Measurements from ENCODE around the gene RAB44. TPM values are rescaled to one million over a fixed set of nuclear protein-coding genes. Genes with fewer than 3 reads are reported as not detected.

RAB44 gene
- polyA plus RNA-seq, 1 of the 3 experiments (the other 2 are of a cell fraction), result 0.12 TPM

DNA sequence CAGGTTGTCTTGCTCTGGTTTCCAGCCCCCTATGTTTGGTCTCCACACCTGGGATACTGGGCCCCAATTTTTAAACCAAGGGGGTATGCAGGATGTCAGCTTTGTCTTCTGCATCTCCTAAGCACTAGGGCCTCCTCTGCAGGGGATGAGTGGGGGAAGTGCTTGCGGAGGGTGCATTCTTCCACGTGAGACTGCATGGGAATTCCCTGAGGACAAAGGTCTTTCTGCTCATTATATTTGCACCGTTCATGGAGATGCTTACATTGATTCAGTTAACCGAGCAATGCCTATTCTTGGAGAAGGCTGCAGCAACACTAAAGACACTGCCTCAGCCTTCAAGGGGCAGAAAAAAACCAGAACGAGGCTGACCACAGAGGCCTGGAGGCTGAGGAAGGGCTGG is 45.4 kb downstream of the RAB44 start (continued):
- TF ChIP-seq, protein P1, sequence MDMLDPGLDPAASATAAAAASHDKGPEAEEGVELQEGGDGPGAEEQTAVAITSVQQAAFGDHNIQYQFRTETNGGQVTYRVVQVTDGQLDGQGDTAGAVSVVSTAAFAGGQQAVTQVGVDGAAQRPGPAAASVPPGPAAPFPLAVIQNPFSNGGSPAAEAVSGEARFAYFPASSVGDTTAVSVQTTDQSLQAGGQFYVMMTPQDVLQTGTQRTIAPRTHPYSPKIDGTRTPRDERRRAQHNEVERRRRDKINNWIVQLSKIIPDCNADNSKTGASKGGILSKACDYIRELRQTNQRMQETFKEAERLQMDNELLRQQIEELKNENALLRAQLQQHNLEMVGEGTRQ (IDR thresholded peaks at IDR 0.05; ENCODE audit: borderline replicate concordance, low read depth, low read length), result no peak

DNA sequence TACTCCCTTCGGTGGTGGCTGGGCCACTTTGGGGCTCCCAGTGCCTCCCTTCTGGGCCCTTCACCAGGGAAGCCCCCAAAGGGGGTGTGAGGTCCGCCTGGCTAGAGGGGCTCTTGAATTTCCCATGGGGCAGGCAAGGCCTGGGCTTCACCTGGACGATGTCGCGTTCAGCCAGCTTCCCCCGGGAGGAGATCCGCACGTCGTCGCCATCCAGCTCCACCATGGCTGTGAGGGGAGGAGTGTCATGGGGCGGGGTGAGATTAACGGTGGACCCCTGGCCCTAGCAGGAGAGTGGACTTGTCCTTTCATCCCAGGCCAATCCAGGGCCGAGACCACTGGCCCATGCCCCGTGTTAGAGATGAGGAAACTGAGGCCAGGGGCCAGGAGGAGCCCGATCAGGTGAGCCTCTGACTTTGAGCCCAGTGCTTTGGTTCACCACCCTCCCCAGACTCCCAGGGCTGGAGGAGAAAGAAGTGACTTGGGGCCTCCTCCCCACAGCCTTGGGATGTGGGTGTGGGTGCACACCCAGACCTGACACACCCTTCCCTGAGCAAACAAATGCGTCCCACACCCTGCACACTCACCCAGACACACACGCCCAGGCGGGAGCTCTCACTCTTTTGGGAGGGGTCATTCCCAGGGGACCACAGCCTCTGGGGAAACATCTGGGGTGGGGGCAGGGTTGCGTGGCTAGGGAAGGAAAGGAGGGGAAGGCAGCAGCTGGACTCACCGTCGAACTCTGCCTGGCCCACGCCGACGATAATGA is 46.1 kb downstream of the RAB44 start:
- 67% methylated on average over 13 of the region's 24 CpGs for whole genome bisulfite sequencing (ENCODE audit: low lambda C conversion rate)
- no peaks in the 10 kb centered on the region for H3K4me1 ChIP-seq (ENCODE audit: control insufficient read depth in 1 of 2, insufficient read depth in 2 of 2, low read depth in 1 of 2, low read length in 1 of 2)
- TF ChIP-seq, protein P1 (IDR thresholded peaks at IDR 0.05; ENCODE audit: borderline replicate concordance, low read depth, low read length), result no peak
- TF ChIP-seq NRF1 (IDR thresholded peaks at IDR 0.05; ENCODE audit: low read depth, low read length), result no peak
- TF ChIP-seq TEAD4 (IDR thresholded peaks at IDR 0.05; ENCODE audit: borderline replicate concordance, insufficient read depth), result no peak
- TF ChIP-seq, protein P2, sequence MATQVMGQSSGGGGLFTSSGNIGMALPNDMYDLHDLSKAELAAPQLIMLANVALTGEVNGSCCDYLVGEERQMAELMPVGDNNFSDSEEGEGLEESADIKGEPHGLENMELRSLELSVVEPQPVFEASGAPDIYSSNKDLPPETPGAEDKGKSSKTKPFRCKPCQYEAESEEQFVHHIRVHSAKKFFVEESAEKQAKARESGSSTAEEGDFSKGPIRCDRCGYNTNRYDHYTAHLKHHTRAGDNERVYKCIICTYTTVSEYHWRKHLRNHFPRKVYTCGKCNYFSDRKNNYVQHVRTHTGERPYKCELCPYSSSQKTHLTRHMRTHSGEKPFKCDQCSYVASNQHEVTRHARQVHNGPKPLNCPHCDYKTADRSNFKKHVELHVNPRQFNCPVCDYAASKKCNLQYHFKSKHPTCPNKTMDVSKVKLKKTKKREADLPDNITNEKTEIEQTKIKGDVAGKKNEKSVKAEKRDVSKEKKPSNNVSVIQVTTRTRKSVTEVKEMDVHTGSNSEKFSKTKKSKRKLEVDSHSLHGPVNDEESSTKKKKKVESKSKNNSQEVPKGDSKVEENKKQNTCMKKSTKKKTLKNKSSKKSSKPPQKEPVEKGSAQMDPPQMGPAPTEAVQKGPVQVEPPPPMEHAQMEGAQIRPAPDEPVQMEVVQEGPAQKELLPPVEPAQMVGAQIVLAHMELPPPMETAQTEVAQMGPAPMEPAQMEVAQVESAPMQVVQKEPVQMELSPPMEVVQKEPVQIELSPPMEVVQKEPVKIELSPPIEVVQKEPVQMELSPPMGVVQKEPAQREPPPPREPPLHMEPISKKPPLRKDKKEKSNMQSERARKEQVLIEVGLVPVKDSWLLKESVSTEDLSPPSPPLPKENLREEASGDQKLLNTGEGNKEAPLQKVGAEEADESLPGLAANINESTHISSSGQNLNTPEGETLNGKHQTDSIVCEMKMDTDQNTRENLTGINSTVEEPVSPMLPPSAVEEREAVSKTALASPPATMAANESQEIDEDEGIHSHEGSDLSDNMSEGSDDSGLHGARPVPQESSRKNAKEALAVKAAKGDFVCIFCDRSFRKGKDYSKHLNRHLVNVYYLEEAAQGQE (IDR thresholded peaks at IDR 0.05; ENCODE audit: low read depth, low read length), result no peak
- TF ChIP-seq, protein P3, sequence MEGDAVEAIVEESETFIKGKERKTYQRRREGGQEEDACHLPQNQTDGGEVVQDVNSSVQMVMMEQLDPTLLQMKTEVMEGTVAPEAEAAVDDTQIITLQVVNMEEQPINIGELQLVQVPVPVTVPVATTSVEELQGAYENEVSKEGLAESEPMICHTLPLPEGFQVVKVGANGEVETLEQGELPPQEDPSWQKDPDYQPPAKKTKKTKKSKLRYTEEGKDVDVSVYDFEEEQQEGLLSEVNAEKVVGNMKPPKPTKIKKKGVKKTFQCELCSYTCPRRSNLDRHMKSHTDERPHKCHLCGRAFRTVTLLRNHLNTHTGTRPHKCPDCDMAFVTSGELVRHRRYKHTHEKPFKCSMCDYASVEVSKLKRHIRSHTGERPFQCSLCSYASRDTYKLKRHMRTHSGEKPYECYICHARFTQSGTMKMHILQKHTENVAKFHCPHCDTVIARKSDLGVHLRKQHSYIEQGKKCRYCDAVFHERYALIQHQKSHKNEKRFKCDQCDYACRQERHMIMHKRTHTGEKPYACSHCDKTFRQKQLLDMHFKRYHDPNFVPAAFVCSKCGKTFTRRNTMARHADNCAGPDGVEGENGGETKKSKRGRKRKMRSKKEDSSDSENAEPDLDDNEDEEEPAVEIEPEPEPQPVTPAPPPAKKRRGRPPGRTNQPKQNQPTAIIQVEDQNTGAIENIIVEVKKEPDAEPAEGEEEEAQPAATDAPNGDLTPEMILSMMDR (IDR thresholded peaks at IDR 0.05), result no peak
- TF ChIP-seq, protein P4, sequence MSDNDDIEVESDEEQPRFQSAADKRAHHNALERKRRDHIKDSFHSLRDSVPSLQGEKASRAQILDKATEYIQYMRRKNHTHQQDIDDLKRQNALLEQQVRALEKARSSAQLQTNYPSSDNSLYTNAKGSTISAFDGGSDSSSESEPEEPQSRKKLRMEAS (IDR thresholded peaks at IDR 0.05; ENCODE audit: low read depth), result no peak
- no peak for TF ChIP-seq GABPA (IDR thresholded peaks at IDR 0.05; ENCODE audit: low read depth)
- no peak for TF ChIP-seq ELF1 (IDR thresholded peaks at IDR 0.05)
- TF ChIP-seq SMC3 (IDR thresholded peaks at IDR 0.05; ENCODE audit: low read depth, low read length), result no peak
- no peak for TF ChIP-seq RCOR1 (IDR thresholded peaks at IDR 0.05; ENCODE audit: low read length)
- TF ChIP-seq EP300 (IDR thresholded peaks at IDR 0.05; ENCODE audit: borderline replicate concordance in 1 of 2, low read depth in 1 of 2, low read length in 1 of 2), result no peak
- no peak for TF ChIP-seq TAF1 (IDR thresholded peaks at IDR 0.05; ENCODE audit: borderline replicate concordance, low read depth, low read length)
- no peak for TF ChIP-seq RAD21 (IDR thresholded peaks at IDR 0.05; ENCODE audit: low read length)
- no peak for TF ChIP-seq TCF12 (IDR thresholded peaks at IDR 0.05)
- TF ChIP-seq NFIC (IDR thresholded peaks at IDR 0.05; ENCODE audit: borderline replicate concordance), result no peak
- TF ChIP-seq RFX5 (IDR thresholded peaks at IDR 0.05; ENCODE audit: low read length), result no peak
- no peak overlapping the region for H3K9ac ChIP-seq
- H3K4me3 ChIP-seq (ENCODE audit: low read depth in 2 of 2, low read length in 1 of 2), result no peak overlapping the region
- H3K27me3 ChIP-seq (ENCODE audit: insufficient read depth), result no peaks in the 10 kb centered on the region
- no peaks in the 10 kb centered on the region for H3F3A ChIP-seq (replicated peaks; ENCODE audit: insufficient read depth)
- H3K9me2 ChIP-seq, result no peaks in the 10 kb centered on the region
- POLR2A ChIA-PET, result no interaction called here
- no peak for DNase-seq
- H3K4me2 ChIP-seq, result no peak overlapping the region
- H3K9me3 ChIP-seq, result no peaks in the 10 kb centered on the region
- H3K79me2 ChIP-seq (ENCODE audit: insufficient read depth), result no peaks in the 10 kb centered on the region
- no peaks in the 10 kb centered on the region for H4K20me1 ChIP-seq (ENCODE audit: insufficient read depth)
- H3K36me3 ChIP-seq (replicated peaks in 1 of 2; ENCODE audit: control insufficient read depth in 1 of 2, insufficient read depth in 2 of 2, low read length in 1 of 2), result no peaks in the 10 kb centered on the region
- CTCF ChIA-PET, result interaction anchor here (1.2 to 1.7 kb wide), 3 partner anchors 16 to 442 kb away, joined by 3 to 6 read pairs (median 5); no protein-coding TSS in a partner anchor
- no peak overlapping the region for H3K27ac ChIP-seq (ENCODE audit: low read depth in 2 of 2, low read length in 1 of 2)
- no peak overlapping the region for H2AFZ ChIP-seq (ENCODE audit: low read depth)

All from SK-N-SH (cell line).